Measurements from ENCODE around the gene RBM15B.
"Not testable (repeated sequence)": the region's sequence is repeated elsewhere in the genome, so short reads cannot be mapped to it uniquely, and the experiment has no call there.

The RBM15B gene

GRCh38 chr3:51378726-51379125 is 12.4 kb upstream of the RBM15B start:
- no peak for DNase-seq

DNA sequence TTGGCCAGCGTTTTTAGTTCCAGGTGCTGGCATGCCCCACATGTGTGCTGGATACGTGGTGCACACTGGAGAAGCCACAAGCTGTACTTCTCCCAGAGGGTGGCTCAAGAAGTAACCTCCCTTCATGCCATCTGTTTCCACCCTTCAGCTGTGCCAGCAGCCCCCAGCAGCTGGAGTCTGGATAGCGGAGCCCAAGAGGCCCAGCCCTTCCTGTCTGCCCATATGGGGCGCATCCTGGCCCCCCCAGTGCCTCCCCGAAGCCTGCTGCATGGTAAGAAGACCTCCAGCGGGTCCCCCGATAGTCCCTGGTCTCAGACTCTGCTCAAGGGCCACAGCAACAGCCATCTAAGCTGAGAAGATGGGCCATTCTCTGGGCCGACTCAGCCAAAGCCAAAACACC is 11.8 kb upstream of the RBM15B start:
- DNase-seq: no peak

DNA sequence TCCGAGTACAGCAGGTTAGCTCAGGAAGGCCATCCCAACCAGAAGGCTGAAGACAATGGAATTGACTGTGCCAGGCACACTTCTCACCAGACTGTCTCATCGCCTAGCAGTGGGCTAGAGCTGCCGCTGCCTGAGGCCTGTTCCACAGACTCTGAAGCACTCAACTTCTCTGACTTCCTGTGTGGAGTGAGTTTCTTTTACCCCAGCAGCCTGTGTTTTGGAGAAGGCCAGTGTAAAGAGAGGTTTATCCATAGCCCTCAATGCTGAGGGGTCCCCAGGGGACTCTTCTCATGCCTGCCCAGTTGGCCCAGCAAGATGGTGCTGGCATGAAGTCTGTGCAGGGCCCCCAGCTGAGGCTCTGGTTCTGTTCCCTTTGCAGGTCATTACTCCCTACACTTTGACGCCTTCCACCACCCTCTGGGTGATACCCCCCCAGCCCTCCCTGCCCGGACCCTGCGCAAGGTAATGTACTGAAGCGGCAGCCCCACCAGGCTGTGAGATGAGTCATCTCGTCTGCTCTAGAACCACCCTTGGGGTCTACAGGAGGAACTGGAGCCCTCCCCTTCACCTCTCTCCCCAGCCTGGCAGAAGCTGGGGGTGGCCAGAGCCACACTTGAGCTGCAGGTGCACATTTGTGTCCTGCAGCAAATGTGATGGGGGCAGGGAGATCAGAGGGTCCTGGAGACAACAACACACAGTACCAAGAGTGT is 11.2 kb upstream of the RBM15B start:
- no peak for DNase-seq

- DNase-seq: no peak
Observed at GRCh38 chr3:51380601-51381332, 10.3 kb upstream of the RBM15B start.

DNA sequence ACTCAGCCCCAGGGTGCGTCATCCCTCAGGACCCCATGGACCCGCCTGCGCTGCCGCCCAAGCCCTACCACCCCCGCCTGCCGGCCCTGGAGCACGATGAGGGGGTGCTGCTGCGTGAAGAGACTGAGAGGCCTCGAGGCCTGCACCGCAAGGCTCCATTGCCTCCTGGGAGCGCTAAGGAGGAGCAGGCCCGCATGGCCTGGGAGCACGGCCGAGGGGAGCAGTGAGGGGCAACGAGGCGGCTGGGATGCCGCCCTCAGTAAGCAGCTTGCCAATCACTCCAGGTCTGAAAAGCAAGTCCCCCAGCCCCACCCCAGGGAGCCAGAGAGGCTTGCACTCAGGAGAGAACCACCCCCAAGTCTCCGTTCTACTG is 9.8 kb upstream of the RBM15B start:
- DNase-seq: no peak

GRCh38 chr3:51382076-51382745 is 8.9 kb upstream of the RBM15B start:
- DNase-seq: no peak

- no peak for DNase-seq
Observed at GRCh38 chr3:51382947-51383578, 8.0 kb upstream of the RBM15B start.

- peak; percentile 10 for DNase-seq
Observed at GRCh38 chr3:51384055-51384725, 6.9 kb upstream of the RBM15B start.

GRCh38 chr3:51384726-51385473 is 6.2 kb upstream of the RBM15B start, which contains the start of gene MANF:
TSS of gene MANF (plus strand) at chr3:51385291. CDS start at chr3:51385343, 52 bp downstream.
- peak; percentile 98 for DNase-seq

GRCh38 chr3:51385621-51386091 is 5.4 kb upstream of the RBM15B start:
- no peak for DNase-seq

DNA sequence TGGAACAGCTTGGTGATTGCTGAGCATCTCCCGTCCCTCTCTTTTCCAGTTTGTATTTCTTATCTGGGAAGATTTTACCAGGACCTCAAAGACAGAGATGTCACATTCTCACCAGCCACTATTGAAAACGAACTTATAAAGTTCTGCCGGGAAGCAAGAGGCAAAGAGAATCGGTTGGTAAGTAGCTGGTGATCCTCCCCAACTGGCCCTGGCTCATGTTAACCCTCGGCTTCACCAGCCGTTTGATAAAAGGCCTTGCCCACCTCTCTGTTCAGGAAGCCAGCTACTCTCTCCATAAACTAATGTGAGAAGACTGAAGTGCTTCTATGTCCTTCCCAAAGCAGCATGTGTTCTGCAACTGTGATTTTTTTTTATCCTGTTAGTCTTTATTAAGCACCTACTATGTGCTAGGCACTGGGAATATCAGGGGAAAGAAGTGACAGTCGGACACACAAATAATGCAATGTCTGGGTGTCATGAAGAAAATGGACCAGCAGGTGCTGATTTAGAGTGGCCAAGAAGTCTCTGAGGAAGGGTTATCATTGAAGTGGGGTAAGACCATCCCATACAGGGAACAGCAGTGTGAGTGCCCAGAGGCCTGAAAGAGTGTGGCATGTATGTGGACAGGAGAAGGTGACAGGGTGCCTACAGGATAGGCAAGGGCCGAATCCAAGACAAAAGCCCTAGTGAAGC is 4.8 kb upstream of the RBM15B start:
- DNase-seq: no peak

DNA sequence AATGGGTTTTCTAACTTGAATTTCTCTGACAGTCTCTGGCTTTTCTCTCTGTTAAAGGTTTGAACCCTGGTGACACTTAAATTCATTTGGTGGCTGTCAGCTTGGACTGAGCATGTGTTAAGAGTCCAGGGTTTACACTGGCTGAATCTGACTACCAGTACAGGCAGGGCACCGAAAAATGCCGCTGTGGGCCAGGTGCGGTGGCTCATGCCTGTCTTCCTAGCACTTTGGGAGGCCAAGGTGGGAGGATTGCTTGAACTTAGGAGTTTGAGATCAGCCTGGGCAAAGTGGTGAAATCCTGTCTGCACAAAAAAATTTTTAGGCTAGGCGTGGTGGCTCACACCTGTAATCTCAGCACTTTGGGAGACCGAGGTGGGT is 4.2 kb upstream of the RBM15B start:
- no peak for DNase-seq

DNA sequence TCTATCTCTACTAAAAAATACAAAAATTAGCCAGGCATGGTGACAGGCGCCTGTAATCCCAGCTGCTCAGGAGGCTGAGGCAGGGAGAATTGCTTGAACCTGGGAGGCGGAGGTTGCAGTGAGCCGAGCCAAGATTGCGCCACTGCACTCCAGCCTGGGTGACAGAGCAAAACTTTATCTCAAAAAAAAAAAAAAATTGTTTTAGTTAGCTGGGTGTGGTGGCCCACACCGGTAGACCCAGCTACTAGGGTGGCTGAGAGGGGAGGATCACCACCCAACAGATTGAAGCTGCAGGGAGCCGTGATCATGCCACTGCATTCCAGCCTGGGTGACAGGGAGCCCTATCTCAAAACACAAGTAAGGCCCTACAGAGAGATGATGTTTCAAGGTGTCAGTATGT is 3.8 kb upstream of the RBM15B start:
- not testable (repeated sequence) for DNase-seq

GRCh38 chr3:51388286-51389029 is 2.6 kb upstream of the RBM15B start:
- peak; percentile 19 for DNase-seq

GRCh38 chr3:51389423-51390183 is 1.5 kb upstream of the RBM15B start:
- peak; percentile 53 for DNase-seq

GRCh38 chr3:51390246-51391074 is 625 bp upstream of the RBM15B start:
- DNase-seq: no peak

- DNase-seq: peak; percentile 23
Observed at GRCh38 chr3:51391566-51392354, 675 bp downstream of the RBM15B start.

Data from fibroblast of skin of scalp (primary cell).